ENCODE measurements around the gene BMP10. TPM values are rescaled to one million over a fixed set of nuclear protein-coding genes. Genes with fewer than 3 reads are reported as not detected.

Gene BMP10, protein sequence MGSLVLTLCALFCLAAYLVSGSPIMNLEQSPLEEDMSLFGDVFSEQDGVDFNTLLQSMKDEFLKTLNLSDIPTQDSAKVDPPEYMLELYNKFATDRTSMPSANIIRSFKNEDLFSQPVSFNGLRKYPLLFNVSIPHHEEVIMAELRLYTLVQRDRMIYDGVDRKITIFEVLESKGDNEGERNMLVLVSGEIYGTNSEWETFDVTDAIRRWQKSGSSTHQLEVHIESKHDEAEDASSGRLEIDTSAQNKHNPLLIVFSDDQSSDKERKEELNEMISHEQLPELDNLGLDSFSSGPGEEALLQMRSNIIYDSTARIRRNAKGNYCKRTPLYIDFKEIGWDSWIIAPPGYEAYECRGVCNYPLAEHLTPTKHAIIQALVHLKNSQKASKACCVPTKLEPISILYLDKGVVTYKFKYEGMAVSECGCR
- total RNA-seq: not detected

DNA sequence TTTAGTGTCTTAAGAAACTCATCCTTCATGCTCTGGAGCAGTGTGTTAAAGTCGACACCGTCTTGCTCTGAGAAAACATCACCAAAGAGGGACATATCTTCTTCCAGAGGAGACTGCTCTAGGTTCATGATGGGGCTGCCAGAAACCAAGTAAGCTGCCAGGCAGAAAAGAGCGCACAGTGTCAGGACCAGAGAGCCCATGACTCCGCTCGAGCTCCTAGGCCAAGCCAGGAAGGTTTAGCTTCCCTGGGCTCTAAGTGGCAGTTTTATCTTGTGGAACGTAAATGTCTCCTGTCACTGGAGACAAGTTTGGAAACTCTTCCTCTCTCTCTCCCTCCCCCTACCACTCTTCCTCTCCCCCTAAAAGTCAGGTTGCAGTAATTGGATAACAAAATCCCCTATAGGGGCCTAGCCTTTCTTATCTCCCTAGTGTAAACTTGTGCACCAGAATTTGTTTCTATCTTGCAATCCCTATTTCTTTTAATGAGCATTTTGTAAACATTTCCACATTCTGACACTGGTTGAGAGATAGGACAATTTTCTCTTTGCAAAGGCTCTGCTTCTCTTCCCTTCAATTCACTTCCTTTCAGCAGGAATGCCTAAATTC is at the start of gene BMP10:
Gene BMP10 (minus strand): TSS at position 239 of the 606 bp plus-strand sequence. CDS start 39 bp downstream, at position 200.
- Histone ChIP-seq H3K9me3 (no peaks in the 10 kb centered on the region), H3K27ac (no peak within 1 kb of the TSS), H3K4me1 (no peaks in the 10 kb centered on the region), H3K4me3 (no peak within 1 kb of the TSS), H3K27me3 (no peaks in the 10 kb centered on the region), H3K36me3 (no peaks in the 10 kb centered on the region)
- intact Hi-C loops (cut with DNase I): no loop called here
- TF ChIP-seq, protein P1, sequence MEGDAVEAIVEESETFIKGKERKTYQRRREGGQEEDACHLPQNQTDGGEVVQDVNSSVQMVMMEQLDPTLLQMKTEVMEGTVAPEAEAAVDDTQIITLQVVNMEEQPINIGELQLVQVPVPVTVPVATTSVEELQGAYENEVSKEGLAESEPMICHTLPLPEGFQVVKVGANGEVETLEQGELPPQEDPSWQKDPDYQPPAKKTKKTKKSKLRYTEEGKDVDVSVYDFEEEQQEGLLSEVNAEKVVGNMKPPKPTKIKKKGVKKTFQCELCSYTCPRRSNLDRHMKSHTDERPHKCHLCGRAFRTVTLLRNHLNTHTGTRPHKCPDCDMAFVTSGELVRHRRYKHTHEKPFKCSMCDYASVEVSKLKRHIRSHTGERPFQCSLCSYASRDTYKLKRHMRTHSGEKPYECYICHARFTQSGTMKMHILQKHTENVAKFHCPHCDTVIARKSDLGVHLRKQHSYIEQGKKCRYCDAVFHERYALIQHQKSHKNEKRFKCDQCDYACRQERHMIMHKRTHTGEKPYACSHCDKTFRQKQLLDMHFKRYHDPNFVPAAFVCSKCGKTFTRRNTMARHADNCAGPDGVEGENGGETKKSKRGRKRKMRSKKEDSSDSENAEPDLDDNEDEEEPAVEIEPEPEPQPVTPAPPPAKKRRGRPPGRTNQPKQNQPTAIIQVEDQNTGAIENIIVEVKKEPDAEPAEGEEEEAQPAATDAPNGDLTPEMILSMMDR (IDR thresholded peaks at IDR 0.05): no peak
- no peak for DNase-seq (ENCODE audit: low spot score in 2 of 2)

DNA sequence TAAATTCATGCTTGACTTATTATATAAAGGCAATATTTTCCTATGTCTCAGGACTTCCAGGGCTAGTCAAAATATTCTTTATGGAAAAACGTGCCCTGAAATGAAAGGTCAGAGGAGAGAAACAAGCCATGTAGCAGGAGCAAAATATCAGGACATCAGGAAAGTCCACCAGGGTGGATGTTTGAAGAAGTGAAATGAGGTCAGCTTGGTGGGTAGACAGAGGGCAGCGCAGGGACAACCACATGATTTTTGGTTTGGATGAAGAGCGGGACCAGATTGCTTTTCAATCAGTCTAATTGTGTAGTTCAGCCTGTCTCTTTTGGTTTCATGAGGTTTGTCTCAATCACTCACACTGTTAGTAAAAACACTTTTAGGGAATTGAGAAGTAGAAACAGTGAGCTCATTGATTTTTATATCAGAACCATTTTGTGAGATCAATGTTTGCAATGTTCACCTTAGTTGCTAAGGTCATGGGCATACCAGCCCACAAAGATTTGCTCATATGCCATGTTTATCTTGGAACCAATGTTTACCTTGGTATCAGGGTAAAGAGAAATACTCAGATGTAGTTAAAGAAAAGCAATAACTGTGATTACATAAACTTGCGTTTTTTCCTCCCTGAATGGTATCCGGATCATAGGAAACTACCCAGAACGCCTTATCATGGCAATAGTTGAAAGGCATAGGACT is 49.4 kb upstream of the BMP10 start:
- no peak overlapping the region for H3K27ac ChIP-seq
- H3K4me3 ChIP-seq: no peak overlapping the region
- H3K9me3 ChIP-seq: no peaks in the 10 kb centered on the region
- intact Hi-C loops (cut with DNase I): no loop called here
- no peaks in the 10 kb centered on the region for H3K27me3 ChIP-seq
- H3K36me3 ChIP-seq: no peaks in the 10 kb centered on the region
- no peak for DNase-seq (ENCODE audit: low spot score in 2 of 2)
- no peaks in the 10 kb centered on the region for H3K4me1 ChIP-seq
- TF ChIP-seq, protein P1 (IDR thresholded peaks at IDR 0.05): no peak

DNA sequence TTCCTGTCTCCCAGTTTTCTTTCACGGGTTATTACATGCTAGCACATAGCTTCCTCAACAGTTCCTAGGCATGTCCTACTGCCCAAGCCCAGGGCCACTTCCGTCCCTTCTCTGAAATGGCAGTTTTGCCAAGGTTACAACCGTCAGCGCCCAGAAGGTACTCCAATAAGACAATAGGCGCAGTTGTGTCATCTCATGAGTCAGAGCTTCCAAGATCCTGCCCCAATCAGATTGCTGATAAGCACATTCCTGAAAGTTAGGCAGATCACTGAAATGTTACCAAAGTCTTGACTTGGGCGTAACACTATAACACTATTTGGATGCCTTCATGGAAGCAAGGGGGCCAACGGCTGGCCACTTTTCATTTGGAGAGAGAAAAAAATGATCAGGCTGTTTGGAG is 47.3 kb upstream of the BMP10 start:
- intact Hi-C loops (cut with DNase I): no loop called here
- Histone ChIP-seq H3K9me3 (no peaks in the 10 kb centered on the region), H3K36me3 (no peaks in the 10 kb centered on the region), H3K4me3 (no peak overlapping the region), H3K4me1 (no peaks in the 10 kb centered on the region), H3K27me3 (no peaks in the 10 kb centered on the region), H3K27ac (no peak overlapping the region)
- TF ChIP-seq, protein P1 (IDR thresholded peaks at IDR 0.05): no peak
- DNase-seq (ENCODE audit: low spot score in 2 of 2): no peak

DNA sequence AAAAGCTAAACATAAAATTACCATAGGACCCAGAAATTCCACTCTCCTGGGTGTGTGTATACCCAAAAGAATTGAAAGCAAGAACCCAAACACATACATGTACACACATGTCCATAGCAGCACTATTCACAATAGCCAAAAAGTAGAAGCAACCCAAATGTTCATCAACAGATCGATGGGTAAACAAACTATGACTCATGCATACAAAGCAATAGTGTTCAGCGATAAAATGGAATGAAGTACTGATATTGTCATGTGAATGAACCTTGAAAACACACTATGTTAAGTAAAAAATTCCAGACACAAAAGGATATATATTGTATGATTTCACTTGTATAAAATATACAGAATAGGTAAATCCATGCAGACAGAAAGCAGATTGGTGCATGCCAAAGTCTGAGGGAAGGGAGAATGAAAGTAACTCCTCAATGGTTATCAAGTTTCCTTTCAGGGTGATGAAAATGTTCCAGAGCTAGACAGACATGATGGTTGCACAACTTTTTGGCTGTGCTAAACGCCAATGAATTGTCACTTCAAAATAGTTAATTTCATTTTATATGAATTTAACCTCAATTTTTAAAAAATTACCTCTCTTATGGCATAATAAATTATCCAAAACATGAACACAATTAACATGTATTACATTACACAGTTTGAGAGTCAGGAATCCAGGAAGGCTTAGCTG is 46.0 kb upstream of the BMP10 start:
- Histone ChIP-seq H3K4me3 (no peak overlapping the region), H3K4me1 (no peaks in the 10 kb centered on the region), H3K36me3 (no peaks in the 10 kb centered on the region), H3K9me3 (no peaks in the 10 kb centered on the region), H3K27ac (no peak overlapping the region), H3K27me3 (no peaks in the 10 kb centered on the region)
- intact Hi-C loops (cut with DNase I): no loop called here
- no peak for DNase-seq (ENCODE audit: low spot score in 2 of 2)
- TF ChIP-seq, protein P1 (IDR thresholded peaks at IDR 0.05): no peak

DNA sequence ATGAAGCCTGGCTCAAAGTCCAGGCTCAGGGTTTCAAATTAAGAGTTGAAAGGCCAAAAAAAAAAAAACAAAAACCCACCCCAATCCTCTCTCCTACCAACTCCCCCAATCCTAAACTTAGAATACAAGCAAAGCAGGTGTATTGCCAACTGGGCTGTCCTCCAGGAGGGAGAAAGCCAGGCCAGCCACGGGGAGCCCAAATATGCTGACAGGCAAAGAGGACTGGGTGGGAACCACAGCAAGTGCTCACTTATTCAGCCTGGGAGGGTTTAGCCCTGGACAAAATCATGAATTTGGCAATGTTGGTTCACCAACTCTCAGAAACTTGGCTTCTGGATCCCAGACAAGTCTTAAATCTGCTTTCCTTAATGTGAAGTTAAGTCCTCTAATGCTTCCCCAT is 45.0 kb upstream of the BMP10 start:
- Histone ChIP-seq H3K27me3 (no peaks in the 10 kb centered on the region), H3K27ac (no peak overlapping the region), H3K4me3 (no peak overlapping the region), H3K9me3 (no peaks in the 10 kb centered on the region), H3K4me1 (no peaks in the 10 kb centered on the region), H3K36me3 (no peaks in the 10 kb centered on the region)
- no peak for DNase-seq (ENCODE audit: low spot score in 2 of 2)
- TF ChIP-seq, protein P1 (IDR thresholded peaks at IDR 0.05): no peak
- intact Hi-C loops (cut with DNase I): no loop called here
